HepG2 (cell line): ENCODE results near the gene HNRNPL. TPM values are rescaled to one million over a fixed set of nuclear protein-coding genes. Genes with fewer than 3 reads are reported as not detected.

Experiments used
- FOXA1 ChIP-seq, 2 experiments: fragments of 450-650 bp in 1 of 2; sonication (generic) in 1 of 2; formaldehyde crosslinking in 1 of 2; IDR thresholded peaks; 2 replicates each; pipeline versions ENCODE4 v1.4.0 to v1.6.1; 2016 to 2020; ENCODE audit warnings: missing genetic modification reagents in 1 of 2
- HMG20A ChIP-seq: IDR thresholded peaks from 2 replicates; pipeline ENCODE4 v1.6.1; 2016; ENCODE audit warnings: borderline replicate concordance
- MLLT10 ChIP-seq: sonication (generic); formaldehyde crosslinking; IDR thresholded peaks from 2 replicates; pipeline ENCODE4 v1.4.0; 2020; ENCODE audit warnings: missing genetic modification reagents
- MXD4 ChIP-seq: IDR thresholded peaks from 2 replicates; pipeline ENCODE4 v1.6.1; 2016; ENCODE audit warnings: mild to moderate bottlenecking, missing biosample characterization, missing genetic modification reagents
- NONO ChIP-seq, 2 experiments: fragments of 450-650 bp in 1 of 2; sonication (generic) in 1 of 2; formaldehyde crosslinking in 1 of 2; IDR thresholded peaks in 1 of 2; conservative IDR thresholded peaks in 1 of 2; 2 replicates each; pipeline versions ENCODE4 v1.6.1 to v1.8.0; 2017 to 2022; ENCODE audit warnings: mild to moderate bottlenecking in 1 of 2, missing genetic modification reagents in 1 of 2, moderate library complexity in 1 of 2
- THRA ChIP-seq: sonication (generic); formaldehyde crosslinking; IDR thresholded peaks from 2 replicates; pipeline ENCODE4 v1.4.0; 2020; ENCODE audit warnings: missing genetic modification reagents, borderline replicate concordance
- TOPORS ChIP-seq: sonication (generic); formaldehyde crosslinking; IDR thresholded peaks from 2 replicates; pipeline ENCODE4 v1.8.0; 2023; ENCODE audit warnings: mild to moderate bottlenecking, missing genetic modification reagents
- XRCC5 ChIP-seq: fragments of 200-400 bp; formaldehyde crosslinking; optimal IDR thresholded peaks from 2 replicates; pipeline ENCODE3; 2017; ENCODE audit warnings: mild to moderate bottlenecking, low read length
- ZIK1 ChIP-seq: sonication (generic); formaldehyde crosslinking; IDR thresholded peaks from 2 replicates; pipeline ENCODE4 v1.5.0; 2020; ENCODE audit warnings: mild to moderate bottlenecking, low read depth, missing genetic modification reagents, borderline replicate concordance
- ZNF160 ChIP-seq: sonication (generic); formaldehyde crosslinking; IDR thresholded peaks from 2 replicates; pipeline ENCODE4 v1.8.0; 2022; ENCODE audit warnings: mild to moderate bottlenecking, inconsistent platforms, missing genetic modification reagents
- ZNF337 ChIP-seq: sonication (generic); formaldehyde crosslinking; IDR thresholded peaks from 2 replicates; pipeline ENCODE4 v1.5.1; 2020; ENCODE audit warnings: missing genetic modification reagents, low read depth, mild to moderate bottlenecking, borderline replicate concordance
- ZNF446 ChIP-seq: sonication (generic); formaldehyde crosslinking; IDR thresholded peaks from 2 replicates; pipeline ENCODE4 v1.5.0; 2020; ENCODE audit warnings: mild to moderate bottlenecking, missing genetic modification reagents
- ZNF558 ChIP-seq: sonication (generic); formaldehyde crosslinking; IDR thresholded peaks from 2 replicates; pipeline ENCODE4 v1.9.0; 2022; ENCODE audit warnings: mild to moderate bottlenecking, missing genetic modification reagents, borderline replicate concordance
- ZNF607 ChIP-seq: sonication (generic); formaldehyde crosslinking; IDR thresholded peaks from 2 replicates; pipeline ENCODE4 v1.5.1; 2020; ENCODE audit warnings: missing genetic modification reagents, mild to moderate bottlenecking, borderline replicate concordance
- ZNF761 ChIP-seq: sonication (generic); formaldehyde crosslinking; conservative IDR thresholded peaks from 2 replicates; pipeline ENCODE4 v1.4.0; 2020; ENCODE audit warnings: mild to moderate bottlenecking, missing genetic modification reagents
- ZNF781 ChIP-seq: sonication (generic); formaldehyde crosslinking; IDR thresholded peaks from 2 replicates; pipeline ENCODE4 v1.5.1; 2020; ENCODE audit warnings: borderline replicate concordance, mild to moderate bottlenecking, missing genetic modification reagents; ENCODE audit errors: not compliant biosample characterization
- polyA plus RNA-seq, 8 experiments: library from polyadenylated mRNA; depleted of rRNA in 3 of 8; stranded (reverse) in 7 of 8; unstranded in 1 of 8; fragments of >200 nt; fragmentation: Illumina TruSeq in 4 of 8; extraction: Trizol in 4 of 8; gene quantifications; 2 replicates each; pipeline versions ENCODE4 v1.2.1 to v1.2.3, GENCODE V29; 2011 to 2016; ENCODE audit warnings: low read depth in 4 of 8, missing spikeins in 1 of 8, mixed read lengths in 1 of 8; ENCODE audit not compliant: insufficient read depth in 1 of 8
- total RNA-seq, 5 experiments: library from RNA; depleted of rRNA; stranded (reverse); fragments of >200 nt; fragmentation: Illumina TruSeq; extraction: Trizol; gene quantifications; 2 replicates each; pipeline ENCODE4 v1.2.3, GENCODE V29; 2016; ENCODE audit warnings: low read depth in 1 of 5
- TF ChIP-seq, protein P1 (sequence below): sonication (generic); formaldehyde crosslinking; IDR thresholded peaks from 2 replicates; pipeline ENCODE4 v1.4.0; 2020; ENCODE audit warnings: missing genetic modification reagents, mild to moderate bottlenecking, borderline replicate concordance
- TF ChIP-seq, protein P2 (sequence below): sonication (generic); formaldehyde crosslinking; IDR thresholded peaks from 2 replicates; pipeline ENCODE4 v1.4.0; 2020; ENCODE audit warnings: mild to moderate bottlenecking, missing genetic modification reagents

HNRNPL gene
- total and polyA plus RNA-seq, 2 of the 13 experiments (the other 11 are each of a cell fraction or from before 2014, with no cell fraction given): 156 to 278 TPM

- TF ChIP-seq, protein P1, sequence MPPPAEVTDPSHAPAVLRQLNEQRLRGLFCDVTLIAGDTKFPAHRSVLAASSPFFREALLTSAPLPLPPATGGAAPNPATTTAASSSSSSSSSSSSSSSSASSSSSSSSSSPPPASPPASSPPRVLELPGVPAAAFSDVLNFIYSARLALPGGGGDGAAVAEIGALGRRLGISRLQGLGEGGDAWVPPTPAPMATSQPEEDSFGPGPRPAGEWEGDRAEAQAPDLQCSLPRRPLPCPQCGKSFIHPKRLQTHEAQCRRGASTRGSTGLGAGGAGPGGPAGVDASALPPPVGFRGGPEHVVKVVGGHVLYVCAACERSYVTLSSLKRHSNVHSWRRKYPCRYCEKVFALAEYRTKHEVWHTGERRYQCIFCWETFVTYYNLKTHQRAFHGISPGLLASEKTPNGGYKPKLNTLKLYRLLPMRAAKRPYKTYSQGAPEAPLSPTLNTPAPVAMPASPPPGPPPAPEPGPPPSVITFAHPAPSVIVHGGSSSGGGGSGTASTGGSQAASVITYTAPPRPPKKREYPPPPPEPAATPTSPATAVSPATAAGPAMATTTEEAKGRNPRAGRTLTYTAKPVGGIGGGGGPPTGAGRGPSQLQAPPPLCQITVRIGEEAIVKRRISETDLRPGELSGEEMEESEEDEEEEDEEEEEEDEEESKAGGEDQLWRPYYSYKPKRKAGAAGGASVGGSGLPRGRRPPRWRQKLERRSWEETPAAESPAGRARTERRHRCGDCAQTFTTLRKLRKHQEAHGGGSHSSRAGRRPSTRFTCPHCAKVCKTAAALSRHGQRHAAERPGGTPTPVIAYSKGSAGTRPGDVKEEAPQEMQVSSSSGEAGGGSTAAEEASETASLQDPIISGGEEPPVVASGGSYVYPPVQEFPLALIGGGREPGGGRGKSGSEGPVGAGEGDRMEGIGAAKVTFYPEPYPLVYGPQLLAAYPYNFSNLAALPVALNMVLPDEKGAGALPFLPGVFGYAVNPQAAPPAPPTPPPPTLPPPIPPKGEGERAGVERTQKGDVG (CRISPR knock-in tag): no peak
- TF ChIP-seq MXD4 (CRISPR knock-in tag): peak; percentile 92
- no peak for TF ChIP-seq FOXA1 (IDR thresholded peaks at IDR 0.05)
- TF ChIP-seq FOXA1 (CRISPR knock-in tag; IDR thresholded peaks at IDR 0.05): no peak
- no peak for TF ChIP-seq XRCC5
- no peak for TF ChIP-seq ZNF558
- peak; percentile 76; the same call in 1 of the 2 replicates for TF ChIP-seq ZNF607 (CRISPR knock-in tag)
- TF ChIP-seq ZNF761 (CRISPR knock-in tag): peak; percentile 83; the same call in 1 of the 2 replicates
- no peak for TF ChIP-seq MLLT10 (CRISPR knock-in tag)
- TF ChIP-seq ZNF160: peak; percentile 72; the same call in 1 of the 2 replicates
- TF ChIP-seq ZNF446 (CRISPR knock-in tag): no peak
- no peak for TF ChIP-seq ZNF337 (CRISPR knock-in tag)
- TF ChIP-seq ZIK1 (CRISPR knock-in tag): no peak
- no peak for TF ChIP-seq NONO (IDR thresholded peaks at IDR 0.05)
- 0 out of 2 replicates have a peak, but pooled peaks have one; percentile 58 for TF ChIP-seq NONO (CRISPR knock-in tag; conservative IDR thresholded peaks at IDR 0.05)
- no peak; the same call in 1 of the 2 replicates for TF ChIP-seq TOPORS
- TF ChIP-seq HMG20A (CRISPR knock-in tag): no peak
- TF ChIP-seq THRA (CRISPR knock-in tag): 0 out of 2 replicates have a peak, but pooled peaks have one; percentile 30
- TF ChIP-seq, protein P2, sequence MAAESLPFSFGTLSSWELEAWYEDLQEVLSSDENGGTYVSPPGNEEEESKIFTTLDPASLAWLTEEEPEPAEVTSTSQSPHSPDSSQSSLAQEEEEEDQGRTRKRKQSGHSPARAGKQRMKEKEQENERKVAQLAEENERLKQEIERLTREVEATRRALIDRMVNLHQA (CRISPR knock-in tag): no peak
- no peak for TF ChIP-seq ZNF781 (CRISPR knock-in tag)
These were observed 1.9 kb upstream of the HNRNPL start (continued) for GRCh38 chr19:38851622-38852230.
